HUES6 (cell line): ENCODE measurements around the gene SORBS1.

Source experiments
- H3K27ac ChIP-seq: 2 replicates; pipeline ENCODE4 v1.7.0; 2013; ENCODE audit warnings: low read depth, mild to moderate bottlenecking, low read length, inconsistent platforms
- H3K27me3 ChIP-seq: 2 replicates; pipeline ENCODE4 v1.6.1; 2013; ENCODE audit warnings: low read length; ENCODE audit not compliant: control insufficient read depth, insufficient read depth
- H3K36me3 ChIP-seq: 2 replicates; pipeline ENCODE4 v1.6.1; 2013; ENCODE audit warnings: low read length; ENCODE audit not compliant: control insufficient read depth, insufficient read depth
- H3K4me1 ChIP-seq: 2 replicates; pipeline ENCODE4 v1.6.1; 2013; ENCODE audit warnings: low read length; ENCODE audit not compliant: control insufficient read depth, insufficient read depth
- H3K4me3 ChIP-seq: 2 replicates; pipeline ENCODE4 v1.5.1; 2013; ENCODE audit warnings: low read depth, low read length
- H3K9ac ChIP-seq: one replicate; pipeline ENCODE4 v1.6.1; 2013; ENCODE audit warnings: mild to moderate bottlenecking, low read length
- H3K9me3 ChIP-seq: 2 replicates; pipeline ENCODE4 v1.6.1; 2013; ENCODE audit warnings: low read depth, low read length; ENCODE audit not compliant: control insufficient read depth, insufficient read depth

The SORBS1 gene

GRCh38 chr10:95561177-95561863 lies at the start of gene SORBS1:
Gene SORBS1 (minus strand): TSS chr10:95561371. CDS start chr10:95441135, 120,236 bp downstream.
- H3K9me3 ChIP-seq = no peaks in the 10 kb centered on the region
- no peak within 1 kb of the TSS for H3K27ac ChIP-seq

GRCh38 chr10:95610727-95611126 lies 49.6 kb upstream of the SORBS1 start:
- Histone ChIP-seq H3K4me1 (no peaks in the 10 kb centered on the region), H3K36me3 (peaks cover 98% of the 10 kb centered on the region), H3K27me3 (no peaks in the 10 kb centered on the region), H3K4me3 (no peak overlapping the region), H3K9ac (no peak overlapping the region), H3K27ac (no peak overlapping the region), H3K9me3 (no peaks in the 10 kb centered on the region)

More at GRCh38 chr10:95561177-95561863, at the start of gene SORBS1:
- Histone ChIP-seq H3K36me3 (no peaks in the 10 kb centered on the region), H3K9ac (peak within 1 kb of the TSS; percentile 75), H3K4me3 (peak within 1 kb of the TSS; percentile 71), H3K4me1 (peaks cover 29% of the 10 kb centered on the region), H3K27me3 (no peaks in the 10 kb centered on the region)

- Histone ChIP-seq H3K4me1 (peaks cover 7% of the 10 kb centered on the region; the same call in 1 of the 2 replicates), H3K27me3 (no peaks in the 10 kb centered on the region), H3K4me3 (no peak overlapping the region), H3K9me3 (no peaks in the 10 kb centered on the region), H3K36me3 (peaks cover 66% of the 10 kb centered on the region), H3K27ac (no peak overlapping the region), H3K9ac (no peak overlapping the region)
These were observed 45.8 kb upstream of the SORBS1 start for GRCh38 chr10:95606922-95607321.

- Histone ChIP-seq H3K4me1 (peaks cover 13% of the 10 kb centered on the region; the same call in 1 of the 2 replicates), H3K4me3 (no peak overlapping the region), H3K27ac (no peak overlapping the region), H3K27me3 (no peaks in the 10 kb centered on the region), H3K9me3 (no peaks in the 10 kb centered on the region), H3K36me3 (peaks cover 50% of the 10 kb centered on the region), H3K9ac (no peak overlapping the region)
These were observed 44.0 kb upstream of the SORBS1 start for GRCh38 chr10:95605163-95605562.

GRCh38 chr10:95604630-95605029 lies 43.5 kb upstream of the SORBS1 start:
- Histone ChIP-seq H3K27me3 (no peaks in the 10 kb centered on the region), H3K27ac (no peak overlapping the region), H3K4me1 (peaks cover 13% of the 10 kb centered on the region; the same call in 1 of the 2 replicates), H3K36me3 (peaks cover 45% of the 10 kb centered on the region), H3K9ac (no peak overlapping the region), H3K9me3 (no peaks in the 10 kb centered on the region), H3K4me3 (no peak overlapping the region)

- Histone ChIP-seq H3K27me3 (no peaks in the 10 kb centered on the region), H3K4me1 (peaks cover 13% of the 10 kb centered on the region; the same call in 1 of the 2 replicates), H3K4me3 (no peak overlapping the region)
These were observed 41.2 kb upstream of the SORBS1 start for GRCh38 chr10:95602382-95602781.

GRCh38 chr10:95601116-95601719 lies 40.0 kb upstream of the SORBS1 start:
- Histone ChIP-seq H3K27me3 (no peaks in the 10 kb centered on the region), H3K27ac (no peak overlapping the region), H3K36me3 (peaks cover 12% of the 10 kb centered on the region), H3K9ac (no peak overlapping the region), H3K9me3 (no peaks in the 10 kb centered on the region; the same call in 1 of the 2 replicates), H3K4me3 (no peak overlapping the region), H3K4me1 (peaks cover 13% of the 10 kb centered on the region; the same call in 1 of the 2 replicates)

More at GRCh38 chr10:95602382-95602781, 41.2 kb upstream of the SORBS1 start:
- no peak overlapping the region for H3K9ac ChIP-seq
- H3K9me3 ChIP-seq = no peaks in the 10 kb centered on the region
- no peak overlapping the region for H3K27ac ChIP-seq
- peaks cover 23% of the 10 kb centered on the region for H3K36me3 ChIP-seq

- no peak overlapping the region for H3K4me3 ChIP-seq
- H3K4me1 ChIP-seq = peaks cover 13% of the 10 kb centered on the region; the same call in 1 of the 2 replicates
- no peak overlapping the region for H3K9ac ChIP-seq
- H3K9me3 ChIP-seq = no peaks in the 10 kb centered on the region; the same call in 1 of the 2 replicates
- no peak overlapping the region for H3K27ac ChIP-seq
- H3K27me3 ChIP-seq = no peaks in the 10 kb centered on the region
- H3K36me3 ChIP-seq = peaks cover 2% of the 10 kb centered on the region
These were observed 39.0 kb upstream of the SORBS1 start for GRCh38 chr10:95600158-95600557.

- Histone ChIP-seq H3K27ac (no peak overlapping the region), H3K27me3 (no peaks in the 10 kb centered on the region), H3K9me3 (no peaks in the 10 kb centered on the region; the same call in 1 of the 2 replicates), H3K4me3 (no peak overlapping the region), H3K9ac (no peak overlapping the region), H3K36me3 (no peaks in the 10 kb centered on the region), H3K4me1 (0 out of 2 replicates have a peak, but pooled peaks cover 6% of the 10 kb centered on the region)
These were observed 36.6 kb upstream of the SORBS1 start for GRCh38 chr10:95597788-95598187.

GRCh38 chr10:95588025-95588424 lies 26.9 kb upstream of the SORBS1 start:
- H3K9ac ChIP-seq = no peak overlapping the region
- no peaks in the 10 kb centered on the region for H3K9me3 ChIP-seq
- no peak overlapping the region for H3K27ac ChIP-seq
- no peaks in the 10 kb centered on the region for H3K4me1 ChIP-seq
- no peaks in the 10 kb centered on the region for H3K27me3 ChIP-seq
- no peaks in the 10 kb centered on the region for H3K36me3 ChIP-seq
- no peak overlapping the region for H3K4me3 ChIP-seq

- Histone ChIP-seq H3K27me3 (no peaks in the 10 kb centered on the region), H3K4me3 (no peak overlapping the region), H3K9ac (no peak overlapping the region), H3K4me1 (no peaks in the 10 kb centered on the region), H3K9me3 (no peaks in the 10 kb centered on the region), H3K36me3 (no peaks in the 10 kb centered on the region), H3K27ac (no peak overlapping the region)
These were observed 18.8 kb upstream of the SORBS1 start for GRCh38 chr10:95579835-95580535.
